A549 (cell line): ENCODE measurements around the gene XRCC6.

Source experiments
- EP300 ChIP-seq, 2 experiments: fragments of >200 bp; sonication (Bioruptor Twin); formaldehyde crosslinking; IDR thresholded peaks; 2 replicates in 1 of 2; 3 replicates in 1 of 2; pipeline ENCODE4 v1.6.1; 2016 to 2017
- MYC ChIP-seq: IDR thresholded peaks from 2 replicates; pipeline ENCODE4 v1.6.1; 2012; ENCODE audit warnings: mild to moderate bottlenecking, inconsistent platforms, low read length, improper control_type of control experiment, borderline replicate concordance
- NPAS2 ChIP-seq: fragments of 250-450 bp; sonication (Bioruptor Pico); IDR thresholded peaks from 2 replicates; pipeline ENCODE4 v1.8.0; 2022; ENCODE audit warnings: mild to moderate bottlenecking, moderate library complexity, borderline replicate concordance
- PHF8 ChIP-seq: fragments of 200-600 bp; sonication (generic); IDR thresholded peaks from 2 replicates; pipeline ENCODE4 v1.6.1; 2016; ENCODE audit warnings: low read depth, mild to moderate bottlenecking, antibody characterized with exemption, moderate library complexity, borderline replicate concordance
- POLR2A ChIP-seq: IDR thresholded peaks from 2 replicates; pipeline ENCODE4 v1.6.1; 2012; ENCODE audit warnings: mild to moderate bottlenecking, low read length
- REST ChIP-seq: fragments of 200-600 bp; sonication (generic); IDR thresholded peaks from 2 replicates; pipeline ENCODE4 v1.6.1; 2016; ENCODE audit warnings: antibody characterized with exemption, mild to moderate bottlenecking, moderate library complexity
- SREBF2 ChIP-seq: fragments of 450-650 bp; IDR thresholded peaks from 2 replicates; pipeline ENCODE4 v1.6.1; 2014; ENCODE audit warnings: mild to moderate bottlenecking, moderate library complexity
- TF ChIP-seq, protein P1 (sequence below): fragments of 450-650 bp; IDR thresholded peaks from 2 replicates; pipeline ENCODE4 v1.6.1; 2014; ENCODE audit warnings: antibody characterized with exemption
- TF ChIP-seq, protein P2 (sequence below): fragments of >200 bp; sonication (Bioruptor Twin); formaldehyde crosslinking; IDR thresholded peaks from 3 replicates; pipeline ENCODE4 v1.5.1; 2016

DNA sequence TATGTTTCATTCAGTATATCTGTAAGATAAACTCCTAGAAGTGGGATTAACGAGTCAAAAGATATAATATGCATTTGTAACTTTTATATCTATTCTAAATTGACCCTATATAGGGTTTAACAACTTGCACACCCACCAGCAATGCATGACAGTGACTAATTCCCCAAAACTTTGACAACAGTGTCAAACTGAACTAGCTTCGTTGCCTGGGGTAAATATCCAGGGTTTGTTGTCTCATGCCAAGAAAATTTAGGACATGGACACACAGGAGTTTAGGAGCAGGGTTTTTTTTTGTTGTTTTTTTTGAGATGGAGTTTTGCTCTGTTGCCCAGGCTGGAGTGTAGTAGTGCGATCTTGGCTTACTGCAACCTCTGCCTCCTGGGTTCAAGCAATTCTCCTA, 62.5 kb downstream of the XRCC6 start:
- TF ChIP-seq EP300 (IDR thresholded peaks at IDR 0.05) (no peak), POLR2A (no peak), NPAS2 (CRISPR knock-in tag) (no peak), MYC (no peak), SREBF2 (no peak), REST (no peak), PHF8 (no peak)
- TF ChIP-seq, protein P1, sequence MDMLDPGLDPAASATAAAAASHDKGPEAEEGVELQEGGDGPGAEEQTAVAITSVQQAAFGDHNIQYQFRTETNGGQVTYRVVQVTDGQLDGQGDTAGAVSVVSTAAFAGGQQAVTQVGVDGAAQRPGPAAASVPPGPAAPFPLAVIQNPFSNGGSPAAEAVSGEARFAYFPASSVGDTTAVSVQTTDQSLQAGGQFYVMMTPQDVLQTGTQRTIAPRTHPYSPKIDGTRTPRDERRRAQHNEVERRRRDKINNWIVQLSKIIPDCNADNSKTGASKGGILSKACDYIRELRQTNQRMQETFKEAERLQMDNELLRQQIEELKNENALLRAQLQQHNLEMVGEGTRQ = no peak
- TF ChIP-seq, protein P2, sequence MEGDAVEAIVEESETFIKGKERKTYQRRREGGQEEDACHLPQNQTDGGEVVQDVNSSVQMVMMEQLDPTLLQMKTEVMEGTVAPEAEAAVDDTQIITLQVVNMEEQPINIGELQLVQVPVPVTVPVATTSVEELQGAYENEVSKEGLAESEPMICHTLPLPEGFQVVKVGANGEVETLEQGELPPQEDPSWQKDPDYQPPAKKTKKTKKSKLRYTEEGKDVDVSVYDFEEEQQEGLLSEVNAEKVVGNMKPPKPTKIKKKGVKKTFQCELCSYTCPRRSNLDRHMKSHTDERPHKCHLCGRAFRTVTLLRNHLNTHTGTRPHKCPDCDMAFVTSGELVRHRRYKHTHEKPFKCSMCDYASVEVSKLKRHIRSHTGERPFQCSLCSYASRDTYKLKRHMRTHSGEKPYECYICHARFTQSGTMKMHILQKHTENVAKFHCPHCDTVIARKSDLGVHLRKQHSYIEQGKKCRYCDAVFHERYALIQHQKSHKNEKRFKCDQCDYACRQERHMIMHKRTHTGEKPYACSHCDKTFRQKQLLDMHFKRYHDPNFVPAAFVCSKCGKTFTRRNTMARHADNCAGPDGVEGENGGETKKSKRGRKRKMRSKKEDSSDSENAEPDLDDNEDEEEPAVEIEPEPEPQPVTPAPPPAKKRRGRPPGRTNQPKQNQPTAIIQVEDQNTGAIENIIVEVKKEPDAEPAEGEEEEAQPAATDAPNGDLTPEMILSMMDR = no peak
